NCI-H2196 treated with DMSO at 0.1 percent for 48 hours (cell line): ENCODE measurements around the gene ATG7.

Experiments
- DNase-seq: peaks from one replicate; lab custom pipeline; 2025; ENCODE audit not compliant: unreplicated experiment; lab: John Stamatoyannopoulos, UW

Gene ATG7

DNA sequence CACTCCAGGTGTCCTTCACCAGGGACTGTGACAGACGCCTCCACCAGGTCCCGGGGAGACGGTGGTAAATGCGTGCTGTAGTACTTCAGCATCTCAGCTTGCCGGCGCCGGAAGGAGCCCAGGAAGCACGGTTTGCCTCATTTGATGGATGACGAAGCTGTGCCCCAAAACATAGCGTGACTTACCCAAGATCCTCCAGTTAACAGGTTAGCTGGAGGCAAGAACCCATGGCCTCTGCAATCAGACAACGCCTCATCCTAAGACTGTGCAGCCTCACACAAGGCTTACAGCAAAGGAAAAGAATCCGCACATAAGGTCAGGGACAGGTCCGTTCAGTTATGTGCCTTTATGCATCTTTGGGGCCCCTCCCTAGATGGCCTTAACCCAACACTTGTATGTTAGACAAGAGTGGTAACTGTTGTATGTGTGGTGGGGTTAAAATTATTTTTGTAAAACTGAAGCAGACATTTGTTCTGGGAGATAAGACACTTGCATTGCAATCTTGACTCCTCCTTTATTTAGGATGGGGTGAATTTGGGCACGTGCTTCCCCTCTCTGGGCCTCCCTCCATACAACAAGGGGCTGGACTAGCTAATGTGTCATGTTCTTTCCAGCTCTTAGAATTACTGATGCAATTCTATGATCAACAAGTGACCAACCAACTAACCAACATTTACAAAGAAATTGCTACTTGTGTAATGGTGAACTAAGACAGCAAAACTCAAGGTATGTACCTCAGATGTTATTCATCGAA lies 332.1 kb downstream of the ATG7 start:
- DNase-seq, result no peak

GRCh38 chr3:11605398-11605797 lies 333.2 kb downstream of the ATG7 start:
- DNase-seq, result no peak

DNA sequence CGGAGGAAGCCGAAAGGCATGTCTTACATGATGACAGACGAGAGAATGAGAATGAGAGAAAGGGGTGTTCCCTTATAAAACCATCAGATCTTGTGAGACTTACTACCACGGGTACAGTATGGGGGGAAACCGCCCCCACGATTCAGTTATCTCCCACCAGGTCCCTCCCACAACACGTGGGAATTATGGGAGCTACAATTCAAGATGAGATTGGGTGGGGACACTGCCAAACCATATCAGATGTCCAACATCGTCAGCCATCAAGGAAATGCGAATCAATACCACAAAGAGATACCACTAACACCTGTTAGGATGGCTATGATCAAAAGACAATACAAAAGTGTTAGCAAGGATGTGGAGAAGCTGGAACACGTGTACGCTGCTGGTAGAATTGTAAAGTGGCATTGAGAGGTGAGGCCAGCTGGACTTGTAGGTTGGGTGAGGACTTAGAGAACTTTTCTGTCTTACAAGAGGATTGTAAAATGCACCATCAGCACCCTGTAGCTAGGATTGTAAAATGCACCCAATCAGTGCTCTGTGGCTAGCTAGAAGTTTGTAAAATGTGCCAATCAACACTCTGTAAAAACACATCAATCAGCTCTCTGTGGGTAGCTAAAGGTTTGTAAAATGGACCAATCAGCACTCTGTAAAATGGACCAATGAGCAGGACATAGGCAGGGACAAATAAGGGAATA lies 334.0 kb downstream of the ATG7 start:
- no peak for DNase-seq

DNA sequence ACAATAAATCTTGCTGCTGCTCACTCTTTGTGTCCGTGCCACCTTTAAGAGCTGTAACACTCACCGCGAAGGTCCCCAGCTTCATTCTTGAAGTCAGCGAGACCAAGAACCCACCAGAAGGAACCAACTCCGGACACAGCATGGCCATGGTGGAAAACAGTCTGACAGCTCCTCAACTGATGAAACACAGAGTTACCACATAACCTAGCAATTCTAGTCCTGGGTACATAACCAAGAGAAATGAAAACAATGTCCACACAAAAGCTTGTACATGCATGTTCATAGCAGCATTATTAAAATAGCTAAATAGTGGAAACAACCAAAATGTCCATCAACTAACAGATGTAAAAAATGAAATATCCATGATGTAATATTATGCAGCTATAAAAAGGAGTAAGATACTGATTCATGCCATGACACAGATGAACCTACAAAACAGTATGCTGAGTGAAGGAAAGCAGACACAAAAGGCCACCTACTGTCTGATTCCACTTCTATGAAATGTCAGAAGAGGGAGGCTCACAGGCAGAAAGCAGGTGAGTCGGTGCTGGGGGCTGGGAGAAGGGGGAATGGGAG lies 334.8 kb downstream of the ATG7 start:
- no peak for DNase-seq
